Left ventricle myocardium inferior (tissue), 1 donor: Measurements from ENCODE around the gene MEG3. TPM values are rescaled to one million over a fixed set of nuclear protein-coding genes. Genes with fewer than 3 reads are reported as not detected.
A peak's percentile ranks its signal among the peaks of the same experiment; 100 is the strongest.

Experiments used
- DNase-seq: peaks from one replicate; pipeline ENCODE4 v3.0.0-alpha.2; 2020
- H3K27ac ChIP-seq: fragments of 200-600 bp; replicated peaks from 2 replicates; pipeline ENCODE4 v1.8.0; 2021
- H3K27me3 ChIP-seq: fragments of 200-600 bp; 2 replicates; pipeline ENCODE4 v1.8.0; 2021; ENCODE audit warnings: low read depth
- H3K36me3 ChIP-seq: fragments of 200-600 bp; 2 replicates; pipeline ENCODE4 v1.8.0; 2021
- H3K4me1 ChIP-seq: fragments of 200-600 bp; 2 replicates; pipeline ENCODE4 v1.8.0; 2021
- H3K4me3 ChIP-seq: fragments of 200-600 bp; 2 replicates; pipeline ENCODE4 v1.8.0; 2021; ENCODE audit warnings: mild to moderate bottlenecking, moderate library complexity
- H3K9me3 ChIP-seq: fragments of 200-600 bp; replicated peaks from 2 replicates; pipeline ENCODE4 v1.8.0; 2021
- CTCF ChIP-seq: fragments of 200-600 bp; IDR thresholded peaks from 2 replicates; pipeline ENCODE4 v1.8.0; 2021; ENCODE audit warnings: antibody characterized with exemption, mild to moderate bottlenecking, borderline replicate concordance
- intact Hi-C: fragments of 100-400 bp; cut with micrococcal nuclease; formaldehyde crosslinking; loops from one replicate; pipeline ENCODE4 v1.11.0; 2022
- total RNA-seq: library from RNA; stranded (reverse); fragmentation: NEBNext Ultra II Directional; extraction: Animal tissue kit (Norgen Biotek cat#: 25700); gene quantifications from one replicate; pipeline ENCODE4 v1.2.1, GENCODE V29; 2021
- donor health status: DM: no; HTN: yes; CAD: no; lungs with severe emphysema.

Gene MEG3
- total RNA-seq, 1 donor from 2014 or later = 17.5 TPM

DNA sequence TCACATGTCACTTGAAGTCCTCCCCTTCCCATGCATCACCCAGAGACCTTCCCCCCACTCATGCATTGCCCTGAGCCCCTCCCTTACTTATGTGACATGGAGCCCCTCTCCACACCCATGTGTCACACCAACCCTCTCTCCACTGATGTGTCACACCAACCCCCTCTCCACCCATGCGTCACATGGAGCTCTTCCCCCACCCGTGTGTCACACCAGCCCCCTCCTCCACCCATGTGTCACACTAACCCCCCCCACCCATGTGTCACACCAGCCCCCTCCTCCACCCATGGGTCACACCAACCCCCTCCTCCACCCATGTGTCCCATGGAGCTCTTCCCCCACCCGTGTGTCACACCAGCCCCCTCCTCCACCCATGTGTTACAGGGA, 47.2 kb downstream of the MEG3 start:
- TF ChIP-seq CTCF = no peak
- H3K4me1 ChIP-seq = no peaks in the 10 kb centered on the region
- no peaks in the 10 kb centered on the region for H3K9me3 ChIP-seq
- peaks cover 42% of the 10 kb centered on the region for H3K27me3 ChIP-seq
- intact Hi-C loops = no loop called here
- H3K4me3 ChIP-seq = no peak overlapping the region
- H3K36me3 ChIP-seq = no peaks in the 10 kb centered on the region
- peak; percentile 0 for DNase-seq
- no peak overlapping the region for H3K27ac ChIP-seq

- intact Hi-C loops = no loop called here
- no peak for TF ChIP-seq CTCF
- peaks cover 47% of the 10 kb centered on the region for H3K27me3 ChIP-seq
- DNase-seq = peak; percentile 5
- no peak overlapping the region for H3K4me3 ChIP-seq
- no peak overlapping the region for H3K27ac ChIP-seq
- H3K9me3 ChIP-seq = no peaks in the 10 kb centered on the region
- H3K36me3 ChIP-seq = no peaks in the 10 kb centered on the region
- no peaks in the 10 kb centered on the region for H3K4me1 ChIP-seq
These were observed 48.1 kb downstream of the MEG3 start for GRCh38 chr14:100874051-100874410.

- intact Hi-C loops = no loop called here
- H3K27me3 ChIP-seq = peaks cover 51% of the 10 kb centered on the region
These were observed 48.6 kb downstream of the MEG3 start for GRCh38 chr14:100874411-100875091.

GRCh38 chr14:100875126-100875525, 49.2 kb downstream of the MEG3 start:
- peaks cover 51% of the 10 kb centered on the region for H3K27me3 ChIP-seq
- H3K36me3 ChIP-seq = no peaks in the 10 kb centered on the region
- no peak for TF ChIP-seq CTCF
- H3K27ac ChIP-seq = no peak overlapping the region
- no peak overlapping the region for H3K4me3 ChIP-seq
- DNase-seq = peak; percentile 5
- no peaks in the 10 kb centered on the region for H3K9me3 ChIP-seq
- intact Hi-C loops = no loop called here
- no peaks in the 10 kb centered on the region for H3K4me1 ChIP-seq

More at GRCh38 chr14:100874411-100875091, 48.6 kb downstream of the MEG3 start:
- H3K36me3 ChIP-seq = no peaks in the 10 kb centered on the region
- H3K27ac ChIP-seq = no peak overlapping the region
- no peak overlapping the region for H3K4me3 ChIP-seq
- no peak for TF ChIP-seq CTCF
- H3K9me3 ChIP-seq = no peaks in the 10 kb centered on the region
- H3K4me1 ChIP-seq = no peaks in the 10 kb centered on the region
- peak; percentile 2 for DNase-seq

DNA sequence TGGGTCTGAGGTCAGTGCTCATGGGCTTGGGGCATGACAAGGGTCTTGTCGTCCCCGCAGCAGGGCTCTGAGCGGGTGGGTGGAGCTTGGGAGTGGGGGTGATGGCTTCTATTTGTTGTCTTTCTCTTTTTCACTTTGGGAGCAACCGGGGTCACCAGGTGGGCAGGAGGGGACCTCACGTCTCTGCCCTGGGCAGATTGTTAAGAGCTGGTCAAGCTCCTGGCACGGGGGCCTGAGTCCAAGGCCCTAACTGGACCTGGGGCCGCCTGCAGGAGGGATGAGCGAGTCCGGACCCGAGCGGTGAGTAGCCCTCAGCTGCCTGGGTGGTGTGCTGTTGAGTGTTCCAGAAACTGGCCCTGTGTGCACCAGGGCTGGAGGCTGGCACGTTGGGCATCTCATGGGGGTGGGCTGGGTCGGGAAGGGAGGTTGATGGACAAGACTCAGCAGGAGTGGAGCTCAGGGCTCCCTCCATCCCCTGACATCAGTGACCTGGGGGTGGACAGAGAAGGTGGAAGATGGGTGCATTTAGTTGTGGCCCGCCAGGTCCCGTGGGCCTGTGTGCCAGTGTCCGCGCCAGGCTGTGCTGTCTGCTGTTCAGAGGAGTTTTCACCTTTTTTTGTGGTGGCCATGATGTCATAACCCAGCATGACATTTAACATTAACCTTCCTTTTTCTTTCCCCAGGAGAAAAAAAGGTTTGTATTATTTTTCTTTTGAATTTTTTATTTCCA, 50.1 kb downstream of the MEG3 start:
- TF ChIP-seq CTCF = no peak
- peak; percentile 4 for DNase-seq
- Histone ChIP-seq H3K4me1 (no peaks in the 10 kb centered on the region), H3K9me3 (no peaks in the 10 kb centered on the region), H3K27ac (no peak overlapping the region), H3K27me3 (peaks cover 51% of the 10 kb centered on the region), H3K36me3 (no peaks in the 10 kb centered on the region), H3K4me3 (no peak overlapping the region)
- intact Hi-C loops = no loop called here
